ENCODE results near the gene IFIT1. TPM values are rescaled to one million over a fixed set of nuclear protein-coding genes. Genes with fewer than 3 reads are reported as not detected.
A peak's percentile ranks its signal among the peaks of the same experiment; 100 is the strongest.
"Not testable (repeated sequence)": the region's sequence is repeated elsewhere in the genome, so short reads cannot be mapped to it uniquely, and the experiment has no call there.

IFIT1 gene
- total RNA-seq, 1 donor from 2014 or later = 51.1 TPM

DNA sequence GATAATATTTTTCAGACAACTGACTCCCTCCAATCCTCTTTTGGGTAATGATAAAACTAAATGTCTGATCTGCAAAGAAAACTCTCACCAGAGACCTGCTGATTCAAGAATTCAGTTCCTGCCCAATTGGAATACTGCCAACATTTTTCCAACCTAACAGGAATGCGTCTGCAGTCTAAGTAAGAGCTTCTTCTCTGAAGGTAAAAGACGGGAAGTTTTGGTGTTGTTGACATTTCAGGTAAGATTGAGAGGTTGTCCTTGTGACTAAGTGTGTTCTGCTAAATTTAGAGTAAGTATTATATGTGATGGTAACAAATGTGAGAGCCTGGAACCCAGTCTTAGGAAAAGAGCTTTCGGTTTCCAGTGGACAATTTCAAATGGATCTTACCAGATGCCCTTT, 39.6 kb downstream of the IFIT1 start:
- intact Hi-C loops (cut with DNase I) = no loop called here
- TF ChIP-seq, protein P1, sequence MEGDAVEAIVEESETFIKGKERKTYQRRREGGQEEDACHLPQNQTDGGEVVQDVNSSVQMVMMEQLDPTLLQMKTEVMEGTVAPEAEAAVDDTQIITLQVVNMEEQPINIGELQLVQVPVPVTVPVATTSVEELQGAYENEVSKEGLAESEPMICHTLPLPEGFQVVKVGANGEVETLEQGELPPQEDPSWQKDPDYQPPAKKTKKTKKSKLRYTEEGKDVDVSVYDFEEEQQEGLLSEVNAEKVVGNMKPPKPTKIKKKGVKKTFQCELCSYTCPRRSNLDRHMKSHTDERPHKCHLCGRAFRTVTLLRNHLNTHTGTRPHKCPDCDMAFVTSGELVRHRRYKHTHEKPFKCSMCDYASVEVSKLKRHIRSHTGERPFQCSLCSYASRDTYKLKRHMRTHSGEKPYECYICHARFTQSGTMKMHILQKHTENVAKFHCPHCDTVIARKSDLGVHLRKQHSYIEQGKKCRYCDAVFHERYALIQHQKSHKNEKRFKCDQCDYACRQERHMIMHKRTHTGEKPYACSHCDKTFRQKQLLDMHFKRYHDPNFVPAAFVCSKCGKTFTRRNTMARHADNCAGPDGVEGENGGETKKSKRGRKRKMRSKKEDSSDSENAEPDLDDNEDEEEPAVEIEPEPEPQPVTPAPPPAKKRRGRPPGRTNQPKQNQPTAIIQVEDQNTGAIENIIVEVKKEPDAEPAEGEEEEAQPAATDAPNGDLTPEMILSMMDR (IDR thresholded peaks at IDR 0.05) = no peak
- Histone ChIP-seq H3K27ac (peak overlapping the region; percentile 25), H3K36me3 (no peaks in the 10 kb centered on the region), H3K4me1 (no peaks in the 10 kb centered on the region), H3K27me3 (no peaks in the 10 kb centered on the region), H3K9me3 (no peaks in the 10 kb centered on the region), H3K4me3 (no peak overlapping the region)
- peak; percentile 92 for ATAC-seq
- DNase-seq = no peak

DNA sequence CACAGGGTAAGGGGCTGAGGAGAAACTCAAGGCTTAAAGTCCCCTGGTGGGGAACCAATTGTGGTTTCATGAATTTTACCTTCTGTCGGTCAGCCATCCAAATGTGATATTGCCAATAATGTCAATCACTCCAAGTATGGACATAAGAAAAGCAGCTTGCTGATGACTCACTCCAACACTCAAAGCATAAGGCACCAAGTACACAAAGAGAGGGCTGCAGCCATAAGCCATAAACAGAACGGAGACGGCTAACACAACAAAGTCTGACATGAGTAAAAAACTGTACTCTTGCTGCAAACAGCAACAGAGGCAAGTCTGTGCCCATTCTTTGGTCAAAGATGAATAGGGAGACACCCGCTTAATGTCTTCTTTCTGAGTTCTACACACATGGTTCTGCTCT, 46.1 kb downstream of the IFIT1 start:
- H3K4me3 ChIP-seq = no peak overlapping the region
- intact Hi-C loops (cut with DNase I) = no loop called here
- no peaks in the 10 kb centered on the region for H3K36me3 ChIP-seq
- ATAC-seq (no peak), DNase-seq (no peak)
- H3K4me1 ChIP-seq = no peaks in the 10 kb centered on the region
- no peaks in the 10 kb centered on the region for H3K27me3 ChIP-seq
- no peaks in the 10 kb centered on the region for H3K9me3 ChIP-seq
- H3K27ac ChIP-seq = no peak overlapping the region
- TF ChIP-seq, protein P1 (IDR thresholded peaks at IDR 0.05) = no peak

DNA sequence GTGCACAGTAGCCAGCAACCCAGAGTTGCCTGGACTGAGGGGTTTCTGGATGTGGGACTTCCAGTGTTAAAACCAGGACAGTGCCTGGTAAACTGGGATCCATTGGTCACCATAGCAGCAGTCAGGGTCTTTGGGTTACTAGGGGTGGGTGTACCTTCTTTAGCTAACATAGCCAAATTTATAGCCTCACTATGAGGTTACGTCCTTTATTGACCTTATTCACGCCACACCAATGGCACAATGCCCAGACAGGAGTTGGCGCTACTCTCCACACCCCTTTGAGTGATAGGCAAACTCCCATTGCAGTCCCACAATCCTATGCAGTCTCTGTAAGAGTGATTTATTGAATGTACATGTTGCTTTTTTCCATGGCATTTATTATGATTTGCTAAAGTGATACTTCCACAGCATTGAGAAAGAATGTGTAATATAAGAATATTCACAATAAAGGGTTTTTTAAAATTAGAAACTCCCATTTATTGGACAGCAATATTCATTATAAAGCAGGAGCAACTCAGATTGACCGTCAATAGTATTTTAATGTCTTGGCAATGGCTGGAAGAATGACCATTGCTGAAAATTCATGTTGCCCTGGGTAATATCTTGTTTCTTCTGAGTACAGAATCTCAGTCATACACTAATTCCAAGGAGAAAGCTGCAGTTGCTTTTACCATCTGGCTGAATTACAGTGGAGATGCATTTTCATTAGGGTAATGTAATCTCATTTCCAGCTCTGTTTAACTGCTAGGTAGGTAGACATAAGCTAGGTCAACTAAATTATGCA, 48.0 kb downstream of the IFIT1 start:
- ATAC-seq = peak; percentile 79
- intact Hi-C loops (cut with DNase I) = no loop called here
- Histone ChIP-seq H3K27ac (no peak overlapping the region), H3K36me3 (no peaks in the 10 kb centered on the region), H3K4me1 (no peaks in the 10 kb centered on the region), H3K27me3 (no peaks in the 10 kb centered on the region), H3K9me3 (no peaks in the 10 kb centered on the region), H3K4me3 (no peak overlapping the region)
- peak; percentile 69 for DNase-seq
- TF ChIP-seq, protein P1 (IDR thresholded peaks at IDR 0.05) = no peak

DNA sequence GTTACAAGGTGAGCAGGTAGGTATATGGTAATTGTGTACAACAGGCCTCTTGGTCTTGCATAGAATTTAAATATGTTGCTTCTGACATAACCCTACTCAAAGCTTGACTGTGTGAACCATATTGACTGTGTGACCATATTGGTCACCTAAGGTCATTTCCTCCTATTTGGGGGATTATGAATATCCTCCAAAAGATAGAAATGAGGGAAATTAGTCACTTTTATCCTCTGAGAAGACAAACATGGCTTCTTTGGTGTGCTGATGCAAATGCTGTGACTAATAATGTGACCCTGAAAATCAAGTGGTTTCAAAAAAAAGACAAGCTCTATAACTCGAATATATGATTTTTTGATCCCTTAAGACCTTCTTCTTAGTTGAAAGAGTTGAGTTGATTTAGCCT, 49.9 kb downstream of the IFIT1 start:
- no peak overlapping the region for H3K4me3 ChIP-seq
- H3K4me1 ChIP-seq = no peaks in the 10 kb centered on the region
- no peaks in the 10 kb centered on the region for H3K36me3 ChIP-seq
- intact Hi-C loops (cut with DNase I) = no loop called here
- ATAC-seq (no peak), DNase-seq (no peak)
- no peak overlapping the region for H3K27ac ChIP-seq
- no peaks in the 10 kb centered on the region for H3K27me3 ChIP-seq
- no peaks in the 10 kb centered on the region for H3K9me3 ChIP-seq
- TF ChIP-seq, protein P1 (IDR thresholded peaks at IDR 0.05) = no peak

DNA sequence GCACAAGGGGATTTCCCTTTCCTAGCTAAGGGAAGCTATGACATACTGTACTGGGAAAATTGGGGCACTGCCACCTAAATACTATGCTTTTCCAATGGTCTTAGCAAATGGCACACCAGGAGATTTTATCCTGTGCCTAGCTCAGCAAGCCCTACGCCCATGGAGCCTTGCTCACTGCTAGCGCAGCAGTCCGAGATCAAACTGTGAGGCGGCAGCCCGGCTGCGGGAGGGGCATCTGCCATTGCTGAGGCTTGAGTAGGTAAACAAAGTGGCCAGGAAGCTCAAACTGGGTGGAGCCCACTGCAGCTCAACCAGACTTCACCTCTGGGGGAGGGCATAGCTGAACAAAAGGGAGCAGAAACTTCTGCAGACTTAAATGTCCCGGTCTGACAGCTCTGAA, 52.4 kb downstream of the IFIT1 start:
- H3K27me3 ChIP-seq; H3K27ac ChIP-seq; H3K9me3 ChIP-seq; ATAC-seq; H3K4me3 ChIP-seq; intact Hi-C loops (cut with DNase I); H3K36me3 ChIP-seq; H3K4me1 ChIP-seq; DNase-seq: not testable (repeated sequence)

DNA sequence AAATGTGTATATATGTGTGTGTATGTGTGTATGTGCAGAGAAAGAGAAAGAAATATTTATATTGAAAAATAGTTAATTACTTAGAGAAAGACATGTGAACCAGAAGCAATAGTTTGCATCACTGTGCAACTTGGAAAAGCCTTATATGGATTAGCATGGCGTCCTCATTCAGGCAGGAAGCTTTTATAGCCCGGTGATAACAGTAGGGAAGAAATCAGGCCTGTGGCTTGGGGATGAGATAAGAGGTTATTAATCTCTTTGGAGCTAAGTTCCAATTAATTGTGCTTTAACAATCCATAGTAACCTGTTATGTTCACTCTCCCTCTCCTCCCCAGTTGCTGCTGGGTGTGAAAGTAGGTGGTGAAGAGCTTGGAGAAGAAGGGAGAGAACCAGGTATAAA, 58.5 kb downstream of the IFIT1 start:
- intact Hi-C loops (cut with DNase I) = no loop called here
- peaks cover 12% of the 10 kb centered on the region for H3K4me1 ChIP-seq
- no peaks in the 10 kb centered on the region for H3K27me3 ChIP-seq
- no peaks in the 10 kb centered on the region for H3K9me3 ChIP-seq
- no peak overlapping the region for H3K4me3 ChIP-seq
- DNase-seq (no peak), ATAC-seq (no peak)
- no peak overlapping the region for H3K27ac ChIP-seq
- TF ChIP-seq, protein P1 (IDR thresholded peaks at IDR 0.05) = no peak
- H3K36me3 ChIP-seq = no peaks in the 10 kb centered on the region

Measured in upper lobe of right lung (tissue), 1 donor.